Body of pancreas (tissue), 4 donors: ENCODE results near the gene POC1A. TPM values are rescaled to one million over a fixed set of nuclear protein-coding genes. Genes with fewer than 3 reads are reported as not detected.
"Not testable (repeated sequence)": the region's sequence is repeated elsewhere in the genome, so short reads cannot be mapped to it uniquely, and the experiment has no call there.

Source experiments
- ATAC-seq: fragments of 150-250 bp; one replicate; pipeline ENCODE4 v1.9.1; 2016
- DNase-seq, 4 donors: peaks; one replicate each; pipeline ENCODE4 v3.0.0-alpha.2; 2019
- H3K27ac ChIP-seq, 4 donors: fragments of 200-600 bp; sonication (generic); 1 replicate in 3 of 4; 2 replicates in 1 of 4; pipeline versions ENCODE4 v1.5.1 to v1.6.1; 2016 to 2019; ENCODE audit warnings: mild to moderate bottlenecking in 1 of 4, mixed read lengths in 1 of 4, moderate library complexity in 1 of 4
- H3K27me3 ChIP-seq, 2 donors: fragments of 200-600 bp; sonication (generic); one replicate each; pipeline ENCODE4 v1.6.0; 2016; ENCODE audit warnings: mild to moderate bottlenecking in 1 of 2
- H3K36me3 ChIP-seq, 2 donors: fragments of 200-600 bp; sonication (generic); replicated peaks in 1 of 2; 2 replicates each; pipeline ENCODE4 v1.5.1; 2016; ENCODE audit warnings: low read depth in 2 of 2; ENCODE audit not compliant: insufficient read depth in 1 of 2
- H3K4me1 ChIP-seq: fragments of 200-600 bp; sonication (generic); one replicate; pipeline ENCODE4 v1.6.0; 2016
- H3K4me3 ChIP-seq, 2 donors: fragments of 200-600 bp; sonication (generic); 1 replicate in 1 of 2; 2 replicates in 1 of 2; pipeline ENCODE4 v1.5.1; 2016 to 2019
- H3K9me3 ChIP-seq, 3 donors: fragments of 200-600 bp; sonication (generic); 1 replicate in 2 of 3; 2 replicates in 1 of 3; pipeline ENCODE4 v1.5.1; 2016
- POLR2A ChIP-seq, 3 donors: fragments of 450-650 bp; IDR thresholded peaks; one replicate each; pipeline ENCODE4 v1.6.1; 2016; ENCODE audit warnings: antibody characterized with exemption in 3 of 3, mild to moderate bottlenecking in 2 of 3
- WGBS, 2 donors: methylation state at CpG; one replicate each; pipeline ENCODE4 v1.1.5; 2017; 5-methylcytosine and 5-hydroxymethylcytosine counted together
- intact Hi-C: fragments of 100-400 bp; cut with DNase I; formaldehyde crosslinking; loops from one replicate; pipeline ENCODE4 v1.15.1; 2023
- total RNA-seq, 2 donors: library from RNA; depleted of rRNA; stranded (reverse); fragments of >200 nt; gene quantifications; one replicate each; pipeline ENCODE4 v1.1.0, GENCODE V29; 2016
- TF ChIP-seq, protein P1 (sequence below), 7 experiments: fragments of 450-650 bp in 4 of 7; fragments of 200-600 bp in 3 of 7; sonication (generic) in 3 of 7; IDR thresholded peaks; one replicate each; pipeline ENCODE4 v1.5.1; 2016 to 2019; ENCODE audit warnings: antibody characterized with exemption in 7 of 7

The POC1A gene
- total RNA-seq, 2 donors from 2014 or later = 0.26 to 3.3 TPM

- no peaks in the 10 kb centered on the region for H3K9me3 ChIP-seq
- WGBS, 2 donors = 70 to 72% methylated on average over 10 to 12 of the region's 12 CpGs
- no peak overlapping the region for H3K27ac ChIP-seq
- intact Hi-C loops = no loop called here
- ATAC-seq (peak; percentile 33), DNase-seq (peak in 1 of 4 donors; percentile 18)
- H3K27me3 ChIP-seq = no peaks in the 10 kb centered on the region
- TF ChIP-seq, protein P1, sequence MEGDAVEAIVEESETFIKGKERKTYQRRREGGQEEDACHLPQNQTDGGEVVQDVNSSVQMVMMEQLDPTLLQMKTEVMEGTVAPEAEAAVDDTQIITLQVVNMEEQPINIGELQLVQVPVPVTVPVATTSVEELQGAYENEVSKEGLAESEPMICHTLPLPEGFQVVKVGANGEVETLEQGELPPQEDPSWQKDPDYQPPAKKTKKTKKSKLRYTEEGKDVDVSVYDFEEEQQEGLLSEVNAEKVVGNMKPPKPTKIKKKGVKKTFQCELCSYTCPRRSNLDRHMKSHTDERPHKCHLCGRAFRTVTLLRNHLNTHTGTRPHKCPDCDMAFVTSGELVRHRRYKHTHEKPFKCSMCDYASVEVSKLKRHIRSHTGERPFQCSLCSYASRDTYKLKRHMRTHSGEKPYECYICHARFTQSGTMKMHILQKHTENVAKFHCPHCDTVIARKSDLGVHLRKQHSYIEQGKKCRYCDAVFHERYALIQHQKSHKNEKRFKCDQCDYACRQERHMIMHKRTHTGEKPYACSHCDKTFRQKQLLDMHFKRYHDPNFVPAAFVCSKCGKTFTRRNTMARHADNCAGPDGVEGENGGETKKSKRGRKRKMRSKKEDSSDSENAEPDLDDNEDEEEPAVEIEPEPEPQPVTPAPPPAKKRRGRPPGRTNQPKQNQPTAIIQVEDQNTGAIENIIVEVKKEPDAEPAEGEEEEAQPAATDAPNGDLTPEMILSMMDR (IDR thresholded peaks at IDR 0.05) = no peak
- TF ChIP-seq POLR2A (IDR thresholded peaks at IDR 0.05) = no peak
- H3K36me3 ChIP-seq = peaks cover 0 to 6% of the 10 kb centered on the region in 2 donors
- peaks cover 5% of the 10 kb centered on the region for H3K4me1 ChIP-seq
- no peak overlapping the region for H3K4me3 ChIP-seq
These were observed 107.9 kb downstream of the POC1A start for GRCh38 chr3:52046186-52046901.

DNA sequence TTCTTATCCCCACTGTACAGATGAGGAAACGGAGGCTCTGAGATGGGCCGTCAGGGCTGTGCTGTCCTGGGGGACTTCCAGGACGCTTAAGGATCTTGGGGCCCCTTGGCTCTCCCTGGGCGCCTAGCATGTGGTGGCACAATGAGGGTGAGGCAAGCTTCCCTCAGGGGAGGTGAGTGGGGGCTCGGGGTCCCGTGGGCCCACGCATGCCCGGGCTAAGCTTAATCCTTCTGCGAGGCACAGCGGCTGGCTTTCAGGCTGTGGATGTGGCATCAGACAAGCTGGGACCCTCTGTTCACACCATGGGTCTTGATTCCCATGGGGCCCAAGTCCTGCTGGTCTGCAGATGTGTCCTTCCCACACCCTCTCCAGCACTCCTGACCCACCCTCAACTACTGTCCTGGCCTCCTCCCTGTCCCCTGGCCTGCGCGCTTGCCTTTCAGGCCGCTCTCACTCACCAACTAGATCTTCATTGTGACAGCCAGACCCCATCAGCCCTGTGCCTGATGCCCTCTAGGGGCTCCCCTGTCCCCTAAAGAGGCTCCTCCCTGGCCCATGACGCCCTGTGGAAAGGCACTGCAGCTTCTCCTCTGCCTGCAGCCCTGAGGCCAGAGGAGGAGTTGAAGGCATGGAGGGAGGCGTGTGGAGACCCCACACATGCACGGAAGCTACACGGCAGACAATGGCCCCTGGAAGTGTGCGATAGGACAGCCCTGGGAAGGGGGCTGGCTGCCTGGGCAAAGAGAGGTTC is 109.2 kb downstream of the POC1A start:
- Histone ChIP-seq H3K27me3 (no peaks in the 10 kb centered on the region), H3K27ac (no peak overlapping the region), H3K36me3 (peaks cover 0 to 3% of the 10 kb centered on the region in 2 donors), H3K9me3 (no peaks in the 10 kb centered on the region), H3K4me3 (no peak overlapping the region), H3K4me1 (peaks cover 5% of the 10 kb centered on the region)
- intact Hi-C loops = no loop called here
- ATAC-seq (no peak), DNase-seq (no peak)
- WGBS, 2 donors = 84 to 93% methylated on average over 12 to 18 of the region's 18 CpGs
- TF ChIP-seq, protein P1 (IDR thresholded peaks at IDR 0.05) = no peak
- TF ChIP-seq POLR2A (IDR thresholded peaks at IDR 0.05) = no peak

GRCh38 chr3:52043750-52044149 is 110.5 kb downstream of the POC1A start:
- H3K4me1 ChIP-seq = peaks cover 9% of the 10 kb centered on the region
- no peak overlapping the region for H3K4me3 ChIP-seq
- ATAC-seq = no peak
- no peak for DNase-seq
- intact Hi-C loops = no loop called here
- H3K27ac ChIP-seq = no peak overlapping the region
- WGBS, 2 donors = 76 to 86% methylated on average over 4 to 6 of the region's 6 CpGs
- TF ChIP-seq, protein P1 (IDR thresholded peaks at IDR 0.05) = no peak
- H3K9me3 ChIP-seq = no peaks in the 10 kb centered on the region
- no peaks in the 10 kb centered on the region for H3K27me3 ChIP-seq
- no peaks in the 10 kb centered on the region for H3K36me3 ChIP-seq

- H3K27ac ChIP-seq, H3K4me1 ChIP-seq, H3K4me3 ChIP-seq, H3K27me3 ChIP-seq, DNase-seq, H3K36me3 ChIP-seq, ATAC-seq, H3K9me3 ChIP-seq, intact Hi-C loops: not testable (repeated sequence)
- WGBS, 2 donors = 90 to 100% methylated on average over 1 of the region's 1 CpG
These were observed 111.2 kb downstream of the POC1A start for GRCh38 chr3:52043039-52043438.

- DNase-seq (no peak), ATAC-seq (no peak)
- Histone ChIP-seq H3K9me3 (no peaks in the 10 kb centered on the region), H3K4me3 (no peak overlapping the region), H3K27me3 (no peaks in the 10 kb centered on the region), H3K4me1 (peaks cover 5% of the 10 kb centered on the region), H3K27ac (no peak overlapping the region), H3K36me3 (no peaks in the 10 kb centered on the region)
- intact Hi-C loops = no loop called here
- TF ChIP-seq, protein P1 (IDR thresholded peaks at IDR 0.05) = no peak
- no peak for TF ChIP-seq POLR2A (IDR thresholded peaks at IDR 0.05)
- WGBS, 2 donors = 63 to 67% methylated on average over 4 to 10 of the region's 10 CpGs
These were observed 113.0 kb downstream of the POC1A start for GRCh38 chr3:52041118-52041731.
